Pulmonary artery endothelial cell (primary cell): ENCODE measurements around the gene UVRAG. TPM values are rescaled to one million over a fixed set of nuclear protein-coding genes. Genes with fewer than 3 reads are reported as not detected.

Source experiments
- DNase-seq: peaks from one replicate; pipeline ENCODE4 v3.0.0-alpha.2; 2011; ENCODE audit warnings: low read depth, low spot score
- total RNA-seq: library from RNA; depleted of rRNA; stranded (reverse); fragments of >200 nt; gene quantifications from 2 replicates; pipeline ENCODE4 v1.2.3, GENCODE V29; 2014

The UVRAG gene
- total RNA-seq, 1 donor from 2014 or later: 68.0 TPM

GRCh38 chr11:76161261-76161961 is 346.4 kb downstream of the UVRAG start:
- no peak for DNase-seq

GRCh38 chr11:76162336-76163288 is 347.6 kb downstream of the UVRAG start:
- DNase-seq: no peak

DNA sequence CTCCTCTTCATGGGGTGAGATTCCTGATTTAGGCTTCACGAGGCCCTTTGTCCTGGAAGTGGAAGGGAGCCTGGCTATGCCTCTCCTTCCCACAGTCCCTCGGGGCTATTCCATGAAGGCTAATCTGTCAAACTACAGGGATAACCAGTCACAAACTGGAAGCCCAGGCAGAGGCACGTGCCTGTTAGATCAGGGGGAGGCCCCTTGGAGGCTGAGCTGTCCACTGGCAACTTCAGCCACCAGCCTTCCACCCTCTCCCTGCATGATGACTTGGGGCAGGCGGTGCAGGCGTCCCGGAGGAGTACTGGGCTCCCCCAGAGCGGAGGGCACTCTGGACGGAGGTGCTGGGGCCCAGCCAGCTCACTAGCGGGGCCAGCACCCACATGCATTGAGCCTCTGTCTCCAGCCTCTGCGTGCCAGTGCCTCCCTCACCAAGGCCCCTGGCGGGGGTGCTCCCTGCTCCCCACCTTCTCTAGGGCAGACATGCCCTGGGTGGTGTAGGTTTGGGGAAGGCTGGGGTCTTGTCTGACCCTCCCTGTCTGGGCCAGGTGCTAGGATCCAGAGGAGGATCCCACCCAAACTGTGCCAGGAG is 348.4 kb downstream of the UVRAG start:
- no peak for DNase-seq

DNA sequence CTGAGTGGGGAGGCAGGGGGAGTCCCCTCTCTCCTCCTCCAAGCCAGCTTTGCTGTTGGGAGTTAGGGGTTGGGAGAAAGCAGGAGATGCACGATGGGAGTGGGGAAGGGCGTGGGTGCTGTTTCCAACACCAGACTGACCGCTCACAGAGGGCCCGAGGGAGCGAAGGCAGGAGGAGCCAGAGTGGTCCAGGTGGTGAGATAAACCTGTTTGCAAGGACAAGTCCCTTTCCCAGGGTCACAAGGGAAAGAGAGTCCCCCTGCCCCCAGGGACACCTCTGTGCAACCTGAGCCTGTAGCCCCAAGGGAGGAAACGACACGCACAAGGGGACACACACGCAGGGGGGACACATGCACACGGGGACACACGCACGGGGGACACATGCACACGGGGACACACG is 349.1 kb downstream of the UVRAG start:
- DNase-seq: no peak

GRCh38 chr11:76164861-76165751 is 350.1 kb downstream of the UVRAG start:
- DNase-seq: no peak

- DNase-seq: no peak
Measured at GRCh38 chr11:76166314-76166713, 351.3 kb downstream of the UVRAG start.

GRCh38 chr11:76167590-76167989 is 352.6 kb downstream of the UVRAG start:
- DNase-seq: no peak

DNA sequence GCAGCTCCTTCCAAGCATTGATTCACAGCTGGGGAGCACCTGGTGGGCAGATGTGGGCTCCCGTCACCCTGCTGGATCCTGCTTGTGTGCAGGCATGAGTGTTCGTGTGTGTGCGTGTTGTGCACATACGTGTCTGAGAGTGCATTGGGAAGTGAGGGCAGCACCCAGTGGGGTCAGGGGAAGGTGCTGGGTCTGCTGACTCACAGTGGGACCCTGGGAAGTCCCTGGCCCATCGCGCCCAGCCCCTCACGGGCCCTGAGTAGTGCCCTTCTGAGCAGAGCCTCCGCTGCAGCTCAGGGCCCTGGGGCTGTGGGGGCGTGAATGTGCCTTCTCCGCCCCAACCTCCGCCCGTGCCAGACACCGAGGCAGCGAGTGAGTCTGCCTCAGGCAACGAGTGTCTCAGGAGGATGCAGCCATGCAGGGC is 354.5 kb downstream of the UVRAG start:
- no peak for DNase-seq

DNA sequence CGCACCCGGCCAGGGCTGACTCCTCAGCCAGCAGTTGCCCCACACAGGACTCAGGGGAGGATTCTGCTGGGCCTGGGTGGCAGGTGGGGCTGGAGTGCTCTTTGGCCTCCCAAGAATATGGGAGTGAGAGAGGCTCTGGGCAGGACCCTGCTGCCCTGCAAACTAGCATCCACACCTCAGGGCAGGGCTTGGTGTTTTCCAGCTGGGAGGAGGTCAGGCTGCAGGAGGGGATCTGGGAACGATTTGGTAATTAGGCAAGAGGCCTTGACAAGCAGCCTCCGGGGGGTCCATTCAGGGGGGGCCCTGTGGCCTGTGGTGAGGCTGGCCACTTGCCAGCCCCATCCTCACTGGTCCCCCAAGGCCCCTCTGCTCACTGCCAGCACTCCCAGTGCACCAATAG is 355.5 kb downstream of the UVRAG start:
- no peak for DNase-seq

DNA sequence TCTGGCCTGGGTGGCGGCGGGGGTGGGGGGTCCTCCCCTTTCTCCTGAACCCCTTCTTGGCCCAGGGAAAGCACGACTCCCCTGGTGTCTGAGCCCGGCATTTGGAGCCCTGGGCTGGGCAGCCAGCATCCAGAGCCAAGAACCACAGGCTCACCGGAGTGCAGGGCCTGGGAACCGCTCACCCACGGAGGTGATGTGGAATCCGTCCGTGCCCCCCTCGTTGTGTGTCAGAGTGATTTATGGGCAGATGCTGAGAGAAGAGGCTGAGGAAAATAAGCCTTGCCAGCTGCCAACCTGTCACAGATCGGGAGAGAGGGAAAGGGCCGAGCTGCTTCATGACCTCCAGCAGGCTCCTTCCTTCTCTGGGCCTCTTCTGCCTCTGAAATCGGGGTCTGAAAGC is 357.6 kb downstream of the UVRAG start:
- DNase-seq: no peak

DNA sequence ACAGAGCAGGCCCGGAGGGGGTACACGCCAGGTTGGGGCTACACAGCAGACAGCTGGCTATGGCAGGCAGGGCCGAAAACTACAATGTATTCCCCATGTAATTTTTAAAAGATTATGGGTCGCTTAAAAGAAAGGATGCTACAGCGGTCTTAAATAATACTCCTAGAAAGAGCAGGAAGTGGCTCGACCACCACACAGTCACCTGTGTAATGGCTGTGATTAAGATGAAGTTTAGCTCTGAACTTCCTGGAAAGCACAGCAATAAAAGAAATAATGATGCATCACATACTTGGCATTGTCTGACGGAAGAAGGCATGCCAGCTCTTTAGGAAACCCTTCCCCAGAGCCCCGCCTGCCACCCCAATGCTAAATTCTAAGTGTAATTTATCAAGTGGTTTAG is 358.7 kb downstream of the UVRAG start:
- DNase-seq: no peak

DNA sequence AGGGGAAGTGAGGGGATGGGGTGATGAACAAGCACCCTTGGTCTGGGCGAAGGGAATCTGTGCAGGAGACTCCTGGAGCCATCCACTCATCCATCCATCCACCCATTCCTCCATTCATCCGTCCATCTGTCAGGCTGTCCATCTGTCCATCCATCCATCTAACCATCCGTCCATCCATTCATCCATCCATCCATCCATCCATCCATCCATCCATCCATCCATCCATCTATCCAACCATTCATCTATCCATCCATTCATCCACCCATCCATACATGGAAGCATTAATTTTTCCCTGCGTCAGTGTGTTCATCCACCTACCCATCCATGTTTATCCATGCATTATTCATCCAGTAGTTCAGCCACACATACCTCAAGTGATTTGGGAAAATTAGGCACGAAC is 359.3 kb downstream of the UVRAG start:
- DNase-seq: no peak

DNA sequence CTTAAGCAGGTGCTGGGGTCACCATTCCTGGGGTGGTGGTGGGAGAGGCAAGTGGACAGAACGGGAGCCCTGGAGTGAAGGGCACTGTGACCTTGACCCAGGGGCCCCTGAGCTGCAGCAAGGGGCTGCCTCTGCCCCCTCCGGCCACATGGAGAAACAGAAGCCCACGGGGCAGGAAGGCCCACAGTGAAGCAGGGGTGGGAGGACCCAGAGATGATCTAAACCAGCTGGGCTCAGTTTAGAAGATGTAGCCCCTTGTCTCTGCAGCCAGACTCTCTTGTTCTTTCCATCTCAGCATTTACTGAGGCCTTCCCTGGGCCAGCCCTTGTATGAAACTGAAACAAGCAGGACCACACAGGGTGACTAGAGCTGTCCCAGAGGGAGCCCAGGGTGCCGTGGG is 360.8 kb downstream of the UVRAG start:
- DNase-seq: no peak

- DNase-seq: no peak
Measured at GRCh38 chr11:76176463-76176862, 361.5 kb downstream of the UVRAG start.

GRCh38 chr11:76177250-76177686 is 362.3 kb downstream of the UVRAG start:
- no peak for DNase-seq

DNA sequence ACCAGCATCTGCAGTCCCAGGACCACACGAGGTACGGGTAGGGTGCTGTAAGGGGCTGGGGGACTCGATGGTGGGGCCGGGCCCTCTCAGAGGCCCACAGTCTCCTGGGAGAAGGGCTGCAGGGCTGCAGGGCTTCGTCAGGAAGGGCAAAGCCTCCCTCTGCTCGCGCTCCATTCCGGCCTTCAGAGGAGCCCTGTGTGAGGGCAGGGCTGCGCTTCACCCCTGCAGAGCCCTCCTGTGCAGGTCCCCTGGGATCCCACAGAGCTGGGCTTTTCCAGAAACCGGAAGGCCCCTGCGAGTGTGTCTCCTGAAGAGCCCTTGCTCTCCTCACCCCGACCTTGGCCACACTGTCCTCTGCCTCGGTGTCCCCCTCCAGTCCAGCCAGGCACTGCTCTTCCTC is 364.1 kb downstream of the UVRAG start:
- no peak for DNase-seq

DNA sequence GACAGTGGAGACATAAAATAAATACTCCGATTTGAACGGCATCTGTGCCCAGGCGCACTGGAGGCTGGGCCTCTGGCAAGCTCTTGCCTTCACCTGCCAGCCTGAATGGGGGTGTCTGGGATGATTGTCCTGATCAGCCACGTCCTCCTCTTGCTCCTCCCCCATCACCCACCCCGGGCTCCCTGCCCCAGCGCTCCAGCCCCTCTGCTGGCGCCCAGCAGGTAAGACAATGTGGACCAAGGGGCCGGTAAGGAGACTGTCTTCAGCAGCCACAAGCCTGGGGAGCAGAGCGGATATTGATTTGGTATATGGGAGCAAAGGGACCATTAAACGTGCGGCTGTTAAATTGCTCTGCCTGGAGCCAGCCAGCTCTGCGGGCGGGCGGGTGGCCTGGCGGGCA is 366.4 kb downstream of the UVRAG start:
- DNase-seq: no peak

GRCh38 chr11:76184551-76184993 is 369.6 kb downstream of the UVRAG start:
- DNase-seq: peak; percentile 8

GRCh38 chr11:76185511-76185910 is 370.5 kb downstream of the UVRAG start:
- no peak for DNase-seq

GRCh38 chr11:76185931-76186401 is 371.0 kb downstream of the UVRAG start:
- DNase-seq: no peak

DNA sequence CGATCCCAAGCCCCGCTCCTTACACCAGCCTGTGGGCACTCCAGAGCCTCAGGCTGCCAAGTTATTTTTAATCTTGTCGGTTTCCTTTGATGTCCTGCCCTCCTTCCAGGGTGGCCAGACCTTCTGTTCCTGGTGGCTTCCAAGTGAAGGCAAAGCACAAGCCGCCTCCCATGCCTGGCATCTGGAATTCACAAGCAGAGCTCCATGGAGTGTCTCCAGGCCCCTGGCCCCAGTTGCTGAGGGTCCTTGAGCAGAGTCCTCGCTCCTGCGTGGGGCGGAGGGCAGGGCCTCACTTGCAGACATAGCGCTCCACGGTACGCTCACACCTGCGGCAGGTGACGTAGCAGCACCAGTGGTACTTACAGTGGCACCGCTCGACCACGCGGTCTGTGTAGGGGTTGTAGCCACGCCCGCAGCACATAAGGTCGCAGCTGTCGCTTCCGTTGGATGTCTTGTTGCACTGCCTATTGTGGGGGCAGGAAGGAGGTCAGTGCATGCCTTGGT is 371.8 kb downstream of the UVRAG start:
- DNase-seq: no peak
